IMR-90 (cell line): ENCODE data around the gene PDGFC. TPM values are rescaled to one million over a fixed set of nuclear protein-coding genes. Genes with fewer than 3 reads are reported as not detected.

Experiments
- ATAC-seq: fragments of 200-7000 bp; cut with Tn5 transposase; 2 replicates; pipeline ENCODE4 v1.9.1; 2020; ENCODE audit warnings: low read depth, mild to moderate bottlenecking, moderate library complexity
- BruUV-seq: library from RNA; stranded (reverse); fragments of 400-500 nt; replicated peaks from 2 replicates; lab custom pipeline; 2021; lab: Mats Ljungman, UMichigan
- CTCF ChIA-PET: fragments of 300-600 bp; formaldehyde crosslinking; extraction: SDS; loops from one replicate; lab custom pipeline; 2021; ENCODE audit warnings: antibody characterized with exemption; lab: Yijun Ruan, JAX
- POLR2A ChIA-PET: fragments of 300-600 bp; sonication (Branson Sonifier 250); formaldehyde crosslinking; loops from one replicate; lab custom pipeline; 2022; ENCODE audit warnings: antibody characterized with exemption; ENCODE audit not compliant: unreplicated experiment; lab: Charles Lee
- DNase-seq: peaks from one replicate; pipeline ENCODE4 v3.0.0; 2013
- H2AFZ ChIP-seq: replicated peaks from 2 replicates; pipeline ENCODE3; 2013; ENCODE audit warnings: low read length, mild to moderate bottlenecking; ENCODE audit not compliant: poor library complexity
- H2AK5ac ChIP-seq: 2 replicates; pipeline ENCODE4 v1.6.1; 2013; ENCODE audit warnings: low read depth, low read length, inconsistent platforms
- H2AK9ac ChIP-seq: replicated peaks from 2 replicates; pipeline ENCODE3; 2013; ENCODE audit warnings: mild to moderate bottlenecking, low read depth, low read length, moderate library complexity; ENCODE audit not compliant: poor library complexity
- H2BK120ac ChIP-seq: 2 replicates; pipeline ENCODE4 v1.6.1; 2013; ENCODE audit warnings: low read depth, low read length, inconsistent platforms
- H2BK15ac ChIP-seq: 3 replicates; pipeline ENCODE4 v1.6.1; 2013; ENCODE audit warnings: low read depth, low read length, inconsistent platforms
- H2BK20ac ChIP-seq: 2 replicates; pipeline ENCODE4 v1.6.1; 2013; ENCODE audit warnings: low read depth, mild to moderate bottlenecking, inconsistent platforms, low read length, moderate library complexity
- H2BK5ac ChIP-seq: 2 replicates; pipeline ENCODE4 v1.6.1; 2013; ENCODE audit warnings: mild to moderate bottlenecking, low read depth, low read length, inconsistent platforms; ENCODE audit not compliant: poor library complexity, severe bottlenecking
- H3K14ac ChIP-seq: replicated peaks from 2 replicates; pipeline ENCODE4 v1.6.1; 2013; ENCODE audit warnings: low read depth, low read length, inconsistent platforms
- H3K18ac ChIP-seq: 2 replicates; pipeline ENCODE4 v1.6.1; 2013; ENCODE audit warnings: low read depth, low read length, control low read depth
- H3K23ac ChIP-seq: 2 replicates; pipeline ENCODE4 v1.6.1; 2013; ENCODE audit warnings: low read depth, low read length, inconsistent platforms
- H3K27ac ChIP-seq: 2 replicates; pipeline ENCODE4 v1.5.1; 2013; ENCODE audit warnings: mild to moderate bottlenecking, control low read depth, low read length; ENCODE audit not compliant: insufficient read depth
- H3K27me3 ChIP-seq: 2 replicates; pipeline ENCODE4 v1.6.1; 2013; ENCODE audit warnings: low read length; ENCODE audit not compliant: control insufficient read depth, insufficient read depth
- H3K36me3 ChIP-seq: 2 replicates; pipeline ENCODE4 v1.6.1; 2013; ENCODE audit warnings: low read length, mixed read lengths; ENCODE audit not compliant: control insufficient read depth, insufficient read depth
- H3K4ac ChIP-seq: 2 replicates; pipeline ENCODE4 v1.6.1; 2013; ENCODE audit warnings: low read depth, low read length, inconsistent platforms
- H3K4me1 ChIP-seq: 2 replicates; pipeline ENCODE4 v1.6.1; 2013; ENCODE audit warnings: low read length, mixed read lengths; ENCODE audit not compliant: control insufficient read depth, insufficient read depth
- H3K4me2 ChIP-seq: 2 replicates; pipeline ENCODE4 v1.6.1; 2013; ENCODE audit warnings: low read depth, mild to moderate bottlenecking, control low read depth, low read length, moderate library complexity
- H3K4me3 ChIP-seq: 2 replicates; pipeline ENCODE4 v1.5.1; 2013; ENCODE audit warnings: low read depth, mild to moderate bottlenecking, control low read depth, low read length, moderate library complexity; ENCODE audit not compliant: insufficient read depth
- H3K56ac ChIP-seq: 2 replicates; pipeline ENCODE4 v1.6.1; 2013; ENCODE audit warnings: low read length, inconsistent platforms; ENCODE audit not compliant: insufficient read depth; ENCODE audit errors: extremely low read depth
- H3K79me1 ChIP-seq, 2 experiments: 2 replicates each; pipeline ENCODE4 v1.6.1; 2013; ENCODE audit warnings: low read length in 2 of 2, inconsistent platforms in 1 of 2, low read depth in 1 of 2
- H3K9ac ChIP-seq: 2 replicates; pipeline ENCODE4 v1.6.1; 2013; ENCODE audit warnings: low read depth, low read length, control low read depth
- H3K9me1 ChIP-seq: 2 replicates; pipeline ENCODE4 v1.6.1; 2013; ENCODE audit warnings: low read length, inconsistent platforms; ENCODE audit not compliant: insufficient read depth
- H3K9me3 ChIP-seq: 2 replicates; pipeline ENCODE4 v1.6.1; 2013; ENCODE audit warnings: low read length; ENCODE audit not compliant: control insufficient read depth, insufficient read depth
- H4K20me1 ChIP-seq: 2 replicates; pipeline ENCODE4 v1.6.1; 2013; ENCODE audit warnings: low read length, inconsistent platforms; ENCODE audit not compliant: insufficient read depth
- H4K5ac ChIP-seq: 2 replicates; pipeline ENCODE4 v1.6.1; 2013; ENCODE audit warnings: mild to moderate bottlenecking, low read depth, low read length, control low read depth
- H4K8ac ChIP-seq, 2 experiments: 2 replicates each; pipeline ENCODE4 v1.6.1; 2013; ENCODE audit warnings: low read depth in 2 of 2, low read length in 2 of 2, control low read depth in 1 of 2, inconsistent platforms in 1 of 2
- H4K91ac ChIP-seq: 2 replicates; pipeline ENCODE4 v1.6.1; 2013; ENCODE audit warnings: low read depth, low read length, inconsistent platforms; ENCODE audit not compliant: insufficient read depth
- BHLHE40 ChIP-seq: fragments of 150-350 bp; IDR thresholded peaks from 2 replicates; pipeline ENCODE4 v1.6.1; 2016; ENCODE audit warnings: mild to moderate bottlenecking, low read depth, low read length
- CEBPB ChIP-seq: IDR thresholded peaks from 2 replicates; pipeline ENCODE4 v1.6.1; 2012; ENCODE audit warnings: low read depth, low read length, improper control_type of control experiment
- CHD1 ChIP-seq: IDR thresholded peaks from 2 replicates; pipeline ENCODE4 v1.6.1; 2012; ENCODE audit warnings: low read depth, low read length, improper control_type of control experiment
- ELK1 ChIP-seq: fragments of 150-350 bp; IDR thresholded peaks from 2 replicates; pipeline ENCODE4 v1.6.1; 2016; ENCODE audit warnings: low read depth, mild to moderate bottlenecking, low read length, moderate library complexity, borderline replicate concordance
- FOS ChIP-seq: fragments of 150-350 bp; IDR thresholded peaks from 2 replicates; pipeline ENCODE4 v1.6.1; 2016; ENCODE audit warnings: low read depth, low read length
- MAZ ChIP-seq: IDR thresholded peaks from 2 replicates; pipeline ENCODE4 v1.6.1; 2012; ENCODE audit warnings: low read depth, mild to moderate bottlenecking, low read length, improper control_type of control experiment, moderate library complexity, borderline replicate concordance
- MXI1 ChIP-seq: IDR thresholded peaks from 2 replicates; pipeline ENCODE4 v1.6.1; 2012; ENCODE audit warnings: low read depth, mild to moderate bottlenecking, low read length, moderate library complexity, borderline replicate concordance
- POLR2A ChIP-seq: IDR thresholded peaks from 2 replicates; pipeline ENCODE4 v1.6.1; 2012; ENCODE audit warnings: mild to moderate bottlenecking, low read depth, low read length
- RAD21 ChIP-seq: IDR thresholded peaks from 2 replicates; pipeline ENCODE4 v1.6.1; 2012; ENCODE audit warnings: low read length, improper control_type of control experiment
- SMC3 ChIP-seq: fragments of 150-350 bp; IDR thresholded peaks from 2 replicates; pipeline ENCODE4 v1.6.1; 2016; ENCODE audit warnings: low read depth, mild to moderate bottlenecking, antibody characterized with exemption, low read length, moderate library complexity
- USF2 ChIP-seq: fragments of 150-350 bp; IDR thresholded peaks from 2 replicates; pipeline ENCODE4 v1.6.1; 2017; ENCODE audit warnings: mild to moderate bottlenecking, antibody characterized with exemption, low read length, low read depth
- WGBS, 2 experiments: methylation state at CpG; one replicate each; pipeline versions ENCODE4 v1.1.5 to v1.1.7; 2013; ENCODE audit warnings: missing lambda C conversion rate in 2 of 2; ENCODE audit not compliant: insufficient read length in 1 of 2; ENCODE audit errors: extremely low coverage in 2 of 2; 5-methylcytosine and 5-hydroxymethylcytosine counted together
- dilution Hi-C: fragments of 300-500 bp; cut with HindIII; formaldehyde crosslinking; loops from one replicate; pipeline ENCODE4 v1.14.3; 2018; ENCODE audit warnings: low sequenced_read_pairs; ENCODE audit not compliant: unreplicated experiment
- in situ Hi-C: fragments of 300-500 bp; cut with MboI; formaldehyde crosslinking; loops from 3 replicates; pipeline ENCODE4 v1.14.3; 2019; ENCODE audit warnings: low sequenced_read_pairs, inconsistent platforms, mixed read lengths
- intact Hi-C: fragments of 100-400 bp; cut with micrococcal nuclease; formaldehyde crosslinking; loops from 2 replicates; pipeline ENCODE4 v1.10.0; 2022
- polyA plus RNA-seq, 3 experiments: library from polyadenylated mRNA; depleted of rRNA; stranded (reverse); fragments of >200 nt; gene quantifications; 2 replicates each; pipeline ENCODE4 v1.2.3, GENCODE V29; 2012; ENCODE audit warnings: low replicate concordance in 1 of 3
- total RNA-seq: library from RNA; depleted of rRNA; stranded (reverse); fragments of >200 nt; gene quantifications from 2 replicates; pipeline ENCODE4 v1.2.3, GENCODE V29; 2012

Gene PDGFC
- total and polyA plus RNA-seq, 2 of the 4 experiments (the other 2 are of a cell fraction), result 19.8 to 90.7 TPM

- Histone ChIP-seq H2AK5ac (no peak overlapping the region), H3K27me3 (no peaks in the 10 kb centered on the region), H3K23ac (no peak overlapping the region), H3K9me3 (no peaks in the 10 kb centered on the region; the same call in 1 of the 2 replicates), H4K5ac (no peak overlapping the region), H2BK15ac (no peak overlapping the region), H3K36me3 (no peaks in the 10 kb centered on the region), H2BK5ac (no peak overlapping the region), H2BK120ac (no peak overlapping the region), H3K9me1 (no peaks in the 10 kb centered on the region), H4K20me1 (peaks cover 9% of the 10 kb centered on the region; the same call in 1 of the 2 replicates), H3K18ac (no peak overlapping the region), H3K56ac (no peak overlapping the region), H3K4me2 (no peak overlapping the region), H3K4me3 (no peak overlapping the region), H2AFZ (no peak overlapping the region), H3K79me1 (peaks cover 37 to 40% of the 10 kb centered on the region in 2 experiments), H4K8ac (no peak overlapping the region), H3K9ac (no peak overlapping the region), H2BK20ac (no peak overlapping the region), H3K4me1 (no peaks in the 10 kb centered on the region), H3K4ac (no peak overlapping the region), H3K14ac (no peak overlapping the region), H2AK9ac (no peak overlapping the region), H4K91ac (no peak overlapping the region), H3K27ac (no peak overlapping the region)
- CTCF ChIA-PET, result interaction anchor here (0.5 to 0.6 kb wide), 2 partner anchors 92 to 756 kb away, joined by 3 read pairs; no protein-coding TSS in a partner anchor
- dilution Hi-C loops (no loop called here), in situ Hi-C loops (no loop called here), intact Hi-C loops (no loop called here)
- ATAC-seq, result no peak
- no peak for DNase-seq
- WGBS, 2 experiments, result 100% methylated on average over 1 of the region's 4 CpGs; no CpG with 5 or more reads in 1 of the 2 experiments
- no TSS peak for BruUV-seq
- POLR2A ChIA-PET, result no interaction called here
- no peak for TF ChIP-seq USF2
- no peak for TF ChIP-seq MXI1
- no peak for TF ChIP-seq FOS
- no peak for TF ChIP-seq BHLHE40
- no peak for TF ChIP-seq RAD21
- TF ChIP-seq SMC3, result no peak
- no peak for TF ChIP-seq MAZ
- no peak for TF ChIP-seq ELK1
- no peak for TF ChIP-seq POLR2A
- TF ChIP-seq CEBPB, result no peak
- TF ChIP-seq CHD1, result no peak
Measured at GRCh38 chr4:156913234-156913633, 58.4 kb downstream of the PDGFC start.
